SK-N-SH (cell line): ENCODE results near the gene NUP210L.

ENCODE experiments used
- EZH2phosphoT487 ChIP-seq: fragments of 200-600 bp; sonication (generic); IDR thresholded peaks from 2 replicates; pipeline ENCODE4 v1.6.1; 2017; ENCODE audit warnings: low read depth, mixed run types, mild to moderate bottlenecking, antibody characterized with exemption, moderate library complexity, borderline replicate concordance
- GABPA ChIP-seq: IDR thresholded peaks from 2 replicates; pipeline ENCODE4 v1.4.0; 2012; ENCODE audit warnings: low read depth, mild to moderate bottlenecking
- POLR2AphosphoS5 ChIP-seq: IDR thresholded peaks from 2 replicates; pipeline ENCODE4 v1.6.1; 2012; ENCODE audit warnings: low read depth, low read length
- RAD21 ChIP-seq: IDR thresholded peaks from 2 replicates; pipeline ENCODE4 v1.6.1; 2012; ENCODE audit warnings: mild to moderate bottlenecking, low read length
- REST ChIP-seq: IDR thresholded peaks from 2 replicates; pipeline ENCODE4 v1.6.1; 2012; ENCODE audit warnings: mild to moderate bottlenecking, low read depth, low read length, moderate library complexity
- SMC3 ChIP-seq: IDR thresholded peaks from 2 replicates; pipeline ENCODE4 v1.6.1; 2012; ENCODE audit warnings: low read depth, low read length, improper control_type of control experiment
- TEAD4 ChIP-seq: IDR thresholded peaks from 2 replicates; pipeline ENCODE4 v1.4.0; 2012; ENCODE audit warnings: mild to moderate bottlenecking, borderline replicate concordance; ENCODE audit not compliant: insufficient read depth
- USF1 ChIP-seq: IDR thresholded peaks from 2 replicates; pipeline ENCODE4 v1.4.0; 2012; ENCODE audit warnings: low read depth, borderline replicate concordance
- TF ChIP-seq, protein P1 (sequence below): fragments of 200-600 bp; sonication (generic); IDR thresholded peaks from 2 replicates; pipeline ENCODE4 v1.6.1; 2017; ENCODE audit warnings: antibody characterized with exemption, mild to moderate bottlenecking, moderate library complexity
- TF ChIP-seq, protein P2 (sequence below): IDR thresholded peaks from 2 replicates; pipeline ENCODE4; 2012

GRCh38 chr1:153978274-153978909 lies 176.5 kb downstream of the NUP210L start:
- TF ChIP-seq EZH2phosphoT487: no peak
- TF ChIP-seq POLR2AphosphoS5: no peak
- no peak for TF ChIP-seq TEAD4
- TF ChIP-seq, protein P1, sequence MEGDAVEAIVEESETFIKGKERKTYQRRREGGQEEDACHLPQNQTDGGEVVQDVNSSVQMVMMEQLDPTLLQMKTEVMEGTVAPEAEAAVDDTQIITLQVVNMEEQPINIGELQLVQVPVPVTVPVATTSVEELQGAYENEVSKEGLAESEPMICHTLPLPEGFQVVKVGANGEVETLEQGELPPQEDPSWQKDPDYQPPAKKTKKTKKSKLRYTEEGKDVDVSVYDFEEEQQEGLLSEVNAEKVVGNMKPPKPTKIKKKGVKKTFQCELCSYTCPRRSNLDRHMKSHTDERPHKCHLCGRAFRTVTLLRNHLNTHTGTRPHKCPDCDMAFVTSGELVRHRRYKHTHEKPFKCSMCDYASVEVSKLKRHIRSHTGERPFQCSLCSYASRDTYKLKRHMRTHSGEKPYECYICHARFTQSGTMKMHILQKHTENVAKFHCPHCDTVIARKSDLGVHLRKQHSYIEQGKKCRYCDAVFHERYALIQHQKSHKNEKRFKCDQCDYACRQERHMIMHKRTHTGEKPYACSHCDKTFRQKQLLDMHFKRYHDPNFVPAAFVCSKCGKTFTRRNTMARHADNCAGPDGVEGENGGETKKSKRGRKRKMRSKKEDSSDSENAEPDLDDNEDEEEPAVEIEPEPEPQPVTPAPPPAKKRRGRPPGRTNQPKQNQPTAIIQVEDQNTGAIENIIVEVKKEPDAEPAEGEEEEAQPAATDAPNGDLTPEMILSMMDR: no peak
- TF ChIP-seq REST: no peak
- no peak for TF ChIP-seq GABPA
- TF ChIP-seq, protein P2, sequence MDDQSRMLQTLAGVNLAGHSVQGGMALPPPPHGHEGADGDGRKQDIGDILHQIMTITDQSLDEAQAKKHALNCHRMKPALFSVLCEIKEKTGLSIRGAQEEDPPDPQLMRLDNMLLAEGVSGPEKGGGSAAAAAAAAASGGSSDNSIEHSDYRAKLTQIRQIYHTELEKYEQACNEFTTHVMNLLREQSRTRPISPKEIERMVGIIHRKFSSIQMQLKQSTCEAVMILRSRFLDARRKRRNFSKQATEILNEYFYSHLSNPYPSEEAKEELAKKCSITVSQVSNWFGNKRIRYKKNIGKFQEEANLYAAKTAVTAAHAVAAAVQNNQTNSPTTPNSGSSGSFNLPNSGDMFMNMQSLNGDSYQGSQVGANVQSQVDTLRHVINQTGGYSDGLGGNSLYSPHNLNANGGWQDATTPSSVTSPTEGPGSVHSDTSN: no peak
- TF ChIP-seq USF1: no peak
- TF ChIP-seq SMC3: no peak
- TF ChIP-seq RAD21: no peak
